IMR-90 (cell line): ENCODE results near the gene INTS11. TPM values are rescaled to one million over a fixed set of nuclear protein-coding genes. Genes with fewer than 3 reads are reported as not detected.

Experiments used
- ATAC-seq: fragments of 200-7000 bp; cut with Tn5 transposase; 2 replicates; pipeline ENCODE4 v1.9.1; 2020; ENCODE audit warnings: low read depth, mild to moderate bottlenecking, moderate library complexity
- BruUV-seq: library from RNA; stranded (reverse); fragments of 400-500 nt; replicated peaks from 2 replicates; lab custom pipeline; 2021; lab: Mats Ljungman, UMichigan
- CTCF ChIA-PET: fragments of 300-600 bp; formaldehyde crosslinking; extraction: SDS; loops from one replicate; lab custom pipeline; 2021; ENCODE audit warnings: antibody characterized with exemption; lab: Yijun Ruan, JAX
- POLR2A ChIA-PET: fragments of 300-600 bp; sonication (Branson Sonifier 250); formaldehyde crosslinking; loops from one replicate; lab custom pipeline; 2022; ENCODE audit warnings: antibody characterized with exemption; ENCODE audit not compliant: unreplicated experiment; lab: Charles Lee
- DNase-seq: peaks from one replicate; pipeline ENCODE4 v3.0.0; 2013
- H2AFZ ChIP-seq: replicated peaks from 2 replicates; pipeline ENCODE3; 2013; ENCODE audit warnings: low read length, mild to moderate bottlenecking; ENCODE audit not compliant: poor library complexity
- H2AK5ac ChIP-seq: 2 replicates; pipeline ENCODE4 v1.6.1; 2013; ENCODE audit warnings: low read depth, low read length, inconsistent platforms
- H2AK9ac ChIP-seq: replicated peaks from 2 replicates; pipeline ENCODE3; 2013; ENCODE audit warnings: mild to moderate bottlenecking, low read depth, low read length, moderate library complexity; ENCODE audit not compliant: poor library complexity
- H2BK120ac ChIP-seq: 2 replicates; pipeline ENCODE4 v1.6.1; 2013; ENCODE audit warnings: low read depth, low read length, inconsistent platforms
- H2BK15ac ChIP-seq: 3 replicates; pipeline ENCODE4 v1.6.1; 2013; ENCODE audit warnings: low read depth, low read length, inconsistent platforms
- H2BK20ac ChIP-seq: 2 replicates; pipeline ENCODE4 v1.6.1; 2013; ENCODE audit warnings: low read depth, mild to moderate bottlenecking, inconsistent platforms, low read length, moderate library complexity
- H2BK5ac ChIP-seq: 2 replicates; pipeline ENCODE4 v1.6.1; 2013; ENCODE audit warnings: mild to moderate bottlenecking, low read depth, low read length, inconsistent platforms; ENCODE audit not compliant: poor library complexity, severe bottlenecking
- H3K14ac ChIP-seq: replicated peaks from 2 replicates; pipeline ENCODE4 v1.6.1; 2013; ENCODE audit warnings: low read depth, low read length, inconsistent platforms
- H3K18ac ChIP-seq: 2 replicates; pipeline ENCODE4 v1.6.1; 2013; ENCODE audit warnings: low read depth, low read length, control low read depth
- H3K23ac ChIP-seq: 2 replicates; pipeline ENCODE4 v1.6.1; 2013; ENCODE audit warnings: low read depth, low read length, inconsistent platforms
- H3K27ac ChIP-seq: 2 replicates; pipeline ENCODE4 v1.5.1; 2013; ENCODE audit warnings: mild to moderate bottlenecking, control low read depth, low read length; ENCODE audit not compliant: insufficient read depth
- H3K27me3 ChIP-seq: 2 replicates; pipeline ENCODE4 v1.6.1; 2013; ENCODE audit warnings: low read length; ENCODE audit not compliant: control insufficient read depth, insufficient read depth
- H3K36me3 ChIP-seq: 2 replicates; pipeline ENCODE4 v1.6.1; 2013; ENCODE audit warnings: low read length, mixed read lengths; ENCODE audit not compliant: control insufficient read depth, insufficient read depth
- H3K4ac ChIP-seq: 2 replicates; pipeline ENCODE4 v1.6.1; 2013; ENCODE audit warnings: low read depth, low read length, inconsistent platforms
- H3K4me1 ChIP-seq: 2 replicates; pipeline ENCODE4 v1.6.1; 2013; ENCODE audit warnings: low read length, mixed read lengths; ENCODE audit not compliant: control insufficient read depth, insufficient read depth
- H3K4me2 ChIP-seq: 2 replicates; pipeline ENCODE4 v1.6.1; 2013; ENCODE audit warnings: low read depth, mild to moderate bottlenecking, control low read depth, low read length, moderate library complexity
- H3K4me3 ChIP-seq: 2 replicates; pipeline ENCODE4 v1.5.1; 2013; ENCODE audit warnings: low read depth, mild to moderate bottlenecking, control low read depth, low read length, moderate library complexity; ENCODE audit not compliant: insufficient read depth
- H3K56ac ChIP-seq: 2 replicates; pipeline ENCODE4 v1.6.1; 2013; ENCODE audit warnings: low read length, inconsistent platforms; ENCODE audit not compliant: insufficient read depth; ENCODE audit errors: extremely low read depth
- H3K79me1 ChIP-seq, 2 experiments: 2 replicates each; pipeline ENCODE4 v1.6.1; 2013; ENCODE audit warnings: low read length in 2 of 2, inconsistent platforms in 1 of 2, low read depth in 1 of 2
- H3K9ac ChIP-seq: 2 replicates; pipeline ENCODE4 v1.6.1; 2013; ENCODE audit warnings: low read depth, low read length, control low read depth
- H3K9me1 ChIP-seq: 2 replicates; pipeline ENCODE4 v1.6.1; 2013; ENCODE audit warnings: low read length, inconsistent platforms; ENCODE audit not compliant: insufficient read depth
- H3K9me3 ChIP-seq: 2 replicates; pipeline ENCODE4 v1.6.1; 2013; ENCODE audit warnings: low read length; ENCODE audit not compliant: control insufficient read depth, insufficient read depth
- H4K20me1 ChIP-seq: 2 replicates; pipeline ENCODE4 v1.6.1; 2013; ENCODE audit warnings: low read length, inconsistent platforms; ENCODE audit not compliant: insufficient read depth
- H4K5ac ChIP-seq: 2 replicates; pipeline ENCODE4 v1.6.1; 2013; ENCODE audit warnings: mild to moderate bottlenecking, low read depth, low read length, control low read depth
- H4K8ac ChIP-seq, 2 experiments: 2 replicates each; pipeline ENCODE4 v1.6.1; 2013; ENCODE audit warnings: low read depth in 2 of 2, low read length in 2 of 2, control low read depth in 1 of 2, inconsistent platforms in 1 of 2
- H4K91ac ChIP-seq: 2 replicates; pipeline ENCODE4 v1.6.1; 2013; ENCODE audit warnings: low read depth, low read length, inconsistent platforms; ENCODE audit not compliant: insufficient read depth
- FOS ChIP-seq: fragments of 150-350 bp; IDR thresholded peaks from 2 replicates; pipeline ENCODE4 v1.6.1; 2016; ENCODE audit warnings: low read depth, low read length
- WGBS, 2 experiments: methylation state at CpG; one replicate each; pipeline versions ENCODE4 v1.1.5 to v1.1.7; 2013; ENCODE audit warnings: missing lambda C conversion rate in 2 of 2; ENCODE audit not compliant: insufficient read length in 1 of 2; ENCODE audit errors: extremely low coverage in 2 of 2; 5-methylcytosine and 5-hydroxymethylcytosine counted together
- dilution Hi-C: fragments of 300-500 bp; cut with HindIII; formaldehyde crosslinking; loops from one replicate; pipeline ENCODE4 v1.14.3; 2018; ENCODE audit warnings: low sequenced_read_pairs; ENCODE audit not compliant: unreplicated experiment
- in situ Hi-C: fragments of 300-500 bp; cut with MboI; formaldehyde crosslinking; loops from 3 replicates; pipeline ENCODE4 v1.14.3; 2019; ENCODE audit warnings: low sequenced_read_pairs, inconsistent platforms, mixed read lengths
- intact Hi-C: fragments of 100-400 bp; cut with micrococcal nuclease; formaldehyde crosslinking; loops from 2 replicates; pipeline ENCODE4 v1.10.0; 2022
- polyA plus RNA-seq, 3 experiments: library from polyadenylated mRNA; depleted of rRNA; stranded (reverse); fragments of >200 nt; gene quantifications; 2 replicates each; pipeline ENCODE4 v1.2.3, GENCODE V29; 2012; ENCODE audit warnings: low replicate concordance in 1 of 3
- total RNA-seq: library from RNA; depleted of rRNA; stranded (reverse); fragments of >200 nt; gene quantifications from 2 replicates; pipeline ENCODE4 v1.2.3, GENCODE V29; 2012
- TF ChIP-seq, protein P1 (sequence below): conservative IDR thresholded peaks from 2 replicates; pipeline ENCODE4 v1.5.1; 2012; ENCODE audit warnings: mild to moderate bottlenecking, low read depth, low read length, improper control_type of control experiment

Gene INTS11
- total and polyA plus RNA-seq, 2 of the 4 experiments (the other 2 are of a cell fraction): 56.1 to 123 TPM

DNA sequence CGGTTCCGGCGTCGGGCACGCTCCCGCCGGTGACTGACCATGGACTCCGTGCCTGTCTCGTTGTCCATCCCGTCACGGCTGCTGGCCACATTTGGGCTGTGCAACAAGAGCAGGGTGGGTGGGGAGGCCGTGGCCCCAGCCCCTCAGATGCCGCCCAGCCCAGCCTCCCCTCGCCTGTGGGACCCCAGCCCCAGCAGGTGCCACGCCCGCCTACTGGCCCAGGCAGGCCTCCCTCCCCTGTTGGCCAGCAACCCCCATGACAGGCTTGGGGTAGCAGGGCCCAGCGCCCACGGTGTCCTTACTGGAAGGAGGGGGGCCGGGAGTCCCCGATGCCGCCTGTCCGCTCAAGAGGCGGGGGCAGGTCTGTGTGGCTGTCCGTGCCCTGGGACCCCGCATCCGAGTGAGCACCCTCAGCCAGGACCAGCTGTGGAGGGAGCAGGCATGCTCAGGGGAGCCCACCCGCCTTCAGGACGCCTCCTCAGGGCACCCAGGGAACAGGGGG, 17.7 kb upstream of the INTS11 start:
- DNase-seq (no peak), ATAC-seq (no peak)
- Histone ChIP-seq H3K9me1 (peaks cover 13% of the 10 kb centered on the region), H2BK15ac (no peak overlapping the region), H2BK20ac (no peak overlapping the region), H3K4me1 (peaks cover 23% of the 10 kb centered on the region), H4K8ac (no peak overlapping the region), H4K20me1 (peaks cover 54% of the 10 kb centered on the region), H3K56ac (no peak overlapping the region), H3K9me3 (no peaks in the 10 kb centered on the region), H4K91ac (no peak overlapping the region), H2AK9ac (no peak overlapping the region), H2AK5ac (no peak overlapping the region), H3K14ac (no peak overlapping the region), H3K4me3 (no peak overlapping the region), H3K79me1 (peaks cover 12 to 58% of the 10 kb centered on the region in 2 experiments), H3K4ac (no peak overlapping the region), H2AFZ (no peak overlapping the region), H3K9ac (no peak overlapping the region), H4K5ac (no peak overlapping the region), H3K23ac (no peak overlapping the region), H2BK120ac (no peak overlapping the region), H3K27ac (no peak overlapping the region), H2BK5ac (no peak overlapping the region), H3K18ac (no peak overlapping the region), H3K36me3 (peaks cover 40% of the 10 kb centered on the region), H3K27me3 (no peaks in the 10 kb centered on the region), H3K4me2 (no peak overlapping the region)
- POLR2A ChIA-PET: no interaction called here
- TF ChIP-seq FOS: no peak
- TF ChIP-seq, protein P1, sequence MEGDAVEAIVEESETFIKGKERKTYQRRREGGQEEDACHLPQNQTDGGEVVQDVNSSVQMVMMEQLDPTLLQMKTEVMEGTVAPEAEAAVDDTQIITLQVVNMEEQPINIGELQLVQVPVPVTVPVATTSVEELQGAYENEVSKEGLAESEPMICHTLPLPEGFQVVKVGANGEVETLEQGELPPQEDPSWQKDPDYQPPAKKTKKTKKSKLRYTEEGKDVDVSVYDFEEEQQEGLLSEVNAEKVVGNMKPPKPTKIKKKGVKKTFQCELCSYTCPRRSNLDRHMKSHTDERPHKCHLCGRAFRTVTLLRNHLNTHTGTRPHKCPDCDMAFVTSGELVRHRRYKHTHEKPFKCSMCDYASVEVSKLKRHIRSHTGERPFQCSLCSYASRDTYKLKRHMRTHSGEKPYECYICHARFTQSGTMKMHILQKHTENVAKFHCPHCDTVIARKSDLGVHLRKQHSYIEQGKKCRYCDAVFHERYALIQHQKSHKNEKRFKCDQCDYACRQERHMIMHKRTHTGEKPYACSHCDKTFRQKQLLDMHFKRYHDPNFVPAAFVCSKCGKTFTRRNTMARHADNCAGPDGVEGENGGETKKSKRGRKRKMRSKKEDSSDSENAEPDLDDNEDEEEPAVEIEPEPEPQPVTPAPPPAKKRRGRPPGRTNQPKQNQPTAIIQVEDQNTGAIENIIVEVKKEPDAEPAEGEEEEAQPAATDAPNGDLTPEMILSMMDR: no peak
- in situ Hi-C loops: no loop called here
- dilution Hi-C loops: no loop called here
- 93% methylated on average over 14 of the region's 28 CpGs; no CpG with 5 or more reads in 1 of the 2 experiments for WGBS, 2 experiments
- no TSS peak for BruUV-seq
- CTCF ChIA-PET: no interaction called here
- intact Hi-C loops: no loop called here
